Measurements from ENCODE around the gene GOLGA8N.
"Not testable (repeated sequence)": the region's sequence is repeated elsewhere in the genome, so short reads cannot be mapped to it uniquely, and the experiment has no call there.

The GOLGA8N gene

DNA sequence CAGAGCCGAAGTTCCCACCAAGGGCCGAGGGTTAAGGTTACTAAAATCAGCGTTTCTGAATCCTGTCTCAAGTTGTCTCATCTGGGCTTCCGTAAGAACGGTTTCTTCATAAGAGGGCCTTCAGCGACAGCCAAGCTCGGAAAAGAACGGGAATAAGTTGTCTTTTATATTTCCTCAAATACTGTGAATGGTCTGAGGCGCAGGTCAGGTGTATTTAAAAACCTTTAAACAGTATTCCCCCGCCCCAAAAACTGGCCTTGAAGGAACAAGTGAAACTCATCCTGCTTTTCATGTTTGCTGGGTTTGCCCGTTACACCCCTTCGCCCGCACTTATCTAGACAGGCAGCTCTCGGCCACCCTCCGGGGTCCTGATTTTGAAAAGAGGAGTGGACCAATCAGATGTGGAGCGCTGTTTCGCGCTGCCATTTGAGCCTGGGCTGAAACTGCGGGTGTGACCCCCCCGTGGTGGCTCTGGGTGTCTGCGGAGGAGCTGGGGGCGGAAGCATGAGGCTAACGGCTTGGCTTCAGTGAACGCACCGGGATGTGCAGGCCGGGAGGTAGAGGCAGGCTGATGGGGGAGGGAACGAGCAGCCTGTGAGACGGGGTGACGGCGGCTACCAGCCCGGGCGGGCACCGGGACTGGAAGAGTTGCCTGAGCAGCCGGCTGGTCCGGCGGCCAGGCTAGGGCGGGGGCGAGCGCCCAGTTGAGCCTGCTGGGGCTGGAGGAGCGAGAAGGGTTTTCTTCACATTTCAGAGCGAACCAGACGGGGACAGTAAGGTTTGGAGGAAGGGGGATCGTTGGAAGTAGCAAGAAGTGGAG is 22.0 kb downstream of the GOLGA8N start, which contains the start of gene ARHGAP11A:
Gene ARHGAP11A, plus strand, starts transcription at position 454 of the 820 bp plus-strand sequence. CDS start 708 bp downstream, outside the sequence.
- Histone ChIP-seq H3K4me3 (ENCODE audit: insufficient read depth, low read depth, low read length, poor library complexity, severe bottlenecking) (peak within 1 kb of the TSS; percentile 81), H3K27ac (ENCODE audit: insufficient read depth, low read length, poor library complexity, severe bottlenecking) (peak within 1 kb of the TSS; percentile 73)
- not testable (repeated sequence) for H3K27me3 ChIP-seq (replicated peaks; ENCODE audit: control insufficient read depth, insufficient read depth, low read length, poor library complexity, severe bottlenecking); H3K36me3 ChIP-seq (ENCODE audit: control insufficient read depth, insufficient read depth, low read length); H3K4me1 ChIP-seq (ENCODE audit: control insufficient read depth, insufficient read depth, low read length, poor library complexity, severe bottlenecking); H3K9me3 ChIP-seq (ENCODE audit: control insufficient read depth, low read length)
- peak; percentile 61 to 80 (median 74) for DNase-seq

DNA sequence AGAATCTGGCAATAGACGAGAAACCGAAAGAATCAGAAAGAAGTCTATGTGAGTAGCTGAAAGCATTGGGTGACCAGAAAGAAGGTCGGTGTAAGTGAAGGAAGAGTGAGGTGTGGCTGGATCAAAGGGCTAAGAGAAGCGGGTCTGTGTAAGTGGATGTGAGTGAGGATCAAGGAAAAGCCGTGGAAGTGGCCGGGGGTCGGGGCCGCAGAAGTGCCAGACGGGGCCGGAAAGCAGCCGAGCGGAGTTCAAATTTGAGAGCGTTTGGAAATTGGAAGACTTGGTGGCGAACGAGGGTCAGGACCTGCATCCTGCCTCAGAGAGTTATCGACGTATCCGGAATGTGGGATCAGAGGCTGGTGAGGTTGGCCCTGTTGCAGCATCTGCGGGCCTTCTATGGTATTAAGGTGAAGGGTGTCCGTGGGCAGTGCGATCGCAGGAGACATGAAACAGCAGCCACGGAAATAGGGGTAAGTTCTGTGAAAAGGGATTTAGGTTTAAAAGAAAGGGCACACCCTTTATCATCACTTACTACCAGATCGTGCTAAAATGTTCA is 22.7 kb downstream of the GOLGA8N start:
- DNase-seq; H3K4me1 ChIP-seq (ENCODE audit: control insufficient read depth, insufficient read depth, low read length, poor library complexity, severe bottlenecking); H3K27me3 ChIP-seq (replicated peaks; ENCODE audit: control insufficient read depth, insufficient read depth, low read length, poor library complexity, severe bottlenecking); H3K36me3 ChIP-seq (ENCODE audit: control insufficient read depth, insufficient read depth, low read length); H3K9me3 ChIP-seq (ENCODE audit: control insufficient read depth, low read length); H3K27ac ChIP-seq (ENCODE audit: insufficient read depth, low read length, poor library complexity, severe bottlenecking): not testable (repeated sequence)
- peak overlapping the region; percentile 81 for H3K4me3 ChIP-seq (ENCODE audit: insufficient read depth, low read depth, low read length, poor library complexity, severe bottlenecking)

DNA sequence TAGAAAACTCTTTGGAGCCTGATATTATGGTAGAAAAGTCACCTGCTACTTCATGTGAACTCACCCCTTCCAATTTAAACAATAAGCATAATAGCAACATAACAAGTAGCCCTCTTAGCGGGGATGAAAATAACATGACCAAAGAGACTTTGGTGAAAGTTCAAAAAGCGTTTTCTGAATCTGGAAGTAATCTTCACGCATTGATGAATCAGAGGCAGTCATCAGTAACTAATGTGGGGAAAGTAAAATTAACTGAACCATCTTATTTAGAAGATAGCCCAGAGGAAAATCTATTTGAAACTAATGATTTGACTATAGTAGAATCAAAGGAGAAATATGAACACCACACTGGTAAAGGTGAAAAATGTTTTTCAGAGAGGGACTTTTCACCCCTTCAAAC is 43.2 kb downstream of the GOLGA8N start:
- DNase-seq: no peak

DNA sequence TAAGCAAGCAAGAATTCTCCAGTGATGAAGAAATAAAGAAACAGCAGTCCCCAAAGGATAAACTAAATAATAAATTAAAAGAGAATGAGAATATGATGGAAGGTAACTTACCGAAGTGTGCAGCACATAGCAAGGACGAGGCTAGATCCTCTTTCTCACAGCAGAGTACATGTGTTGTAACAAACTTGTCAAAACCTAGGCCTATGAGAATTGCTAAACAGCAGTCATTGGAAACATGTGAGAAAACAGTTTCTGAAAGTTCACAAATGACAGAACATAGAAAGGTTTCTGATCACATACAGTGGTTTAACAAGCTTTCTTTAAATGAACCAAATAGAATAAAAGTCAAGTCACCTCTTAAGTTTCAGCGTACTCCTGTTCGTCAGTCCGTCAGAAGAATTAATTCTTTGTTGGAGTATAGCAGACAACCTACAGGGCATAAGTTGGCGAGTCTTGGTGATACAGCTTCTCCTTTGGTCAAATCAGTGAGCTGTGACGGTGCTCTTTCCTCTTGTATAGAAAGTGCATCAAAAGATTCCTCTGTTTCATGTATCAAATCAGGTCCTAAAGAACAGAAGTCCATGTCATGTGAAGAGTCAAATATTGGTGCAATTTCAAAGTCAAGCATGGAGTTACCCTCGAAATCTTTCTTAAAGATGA is 43.8 kb downstream of the GOLGA8N start:
- no peaks in the 10 kb centered on the region for H3K4me1 ChIP-seq (ENCODE audit: control insufficient read depth, insufficient read depth, low read length, poor library complexity, severe bottlenecking)
- no peak for DNase-seq
- no peaks in the 10 kb centered on the region for H3K9me3 ChIP-seq (ENCODE audit: control insufficient read depth, low read length)
- no peaks in the 10 kb centered on the region for H3K36me3 ChIP-seq (ENCODE audit: control insufficient read depth, insufficient read depth, low read length)
- H3K27me3 ChIP-seq (replicated peaks; ENCODE audit: control insufficient read depth, insufficient read depth, low read length, poor library complexity, severe bottlenecking): no peaks in the 10 kb centered on the region
- H3K27ac ChIP-seq (ENCODE audit: insufficient read depth, low read length, poor library complexity, severe bottlenecking): no peak overlapping the region
- H3K4me3 ChIP-seq (ENCODE audit: insufficient read depth, low read depth, low read length, poor library complexity, severe bottlenecking): no peak overlapping the region

More for the DNA sequence above, 43.2 kb downstream of the GOLGA8N start:
- Histone ChIP-seq H3K4me3 (ENCODE audit: insufficient read depth, low read depth, low read length, poor library complexity, severe bottlenecking) (no peak overlapping the region), H3K4me1 (ENCODE audit: control insufficient read depth, insufficient read depth, low read length, poor library complexity, severe bottlenecking) (no peaks in the 10 kb centered on the region), H3K36me3 (ENCODE audit: control insufficient read depth, insufficient read depth, low read length) (no peaks in the 10 kb centered on the region), H3K27ac (ENCODE audit: insufficient read depth, low read length, poor library complexity, severe bottlenecking) (no peak overlapping the region), H3K27me3 (replicated peaks; ENCODE audit: control insufficient read depth, insufficient read depth, low read length, poor library complexity, severe bottlenecking) (no peaks in the 10 kb centered on the region), H3K9me3 (ENCODE audit: control insufficient read depth, low read length) (no peaks in the 10 kb centered on the region)

DNA sequence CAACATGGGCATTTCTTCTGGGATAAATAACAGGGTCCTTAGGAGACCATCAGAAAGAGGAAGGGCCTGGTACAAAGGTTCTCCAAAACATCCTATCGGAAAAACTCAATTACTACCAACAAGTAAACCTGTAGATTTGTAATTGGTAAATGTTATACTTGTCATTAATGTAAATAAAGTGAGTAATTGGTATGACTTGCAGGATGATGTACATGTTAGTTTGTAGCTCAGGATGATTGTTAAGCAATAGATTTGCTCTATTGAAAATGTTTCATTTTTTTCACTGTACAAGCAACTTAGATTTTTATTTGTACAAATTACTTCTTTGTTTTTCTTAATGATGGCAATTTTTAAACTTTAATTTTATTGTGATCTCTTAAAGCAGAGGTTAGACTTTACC is 44.4 kb downstream of the GOLGA8N start:
- Histone ChIP-seq H3K9me3 (ENCODE audit: control insufficient read depth, low read length) (no peaks in the 10 kb centered on the region), H3K4me1 (ENCODE audit: control insufficient read depth, insufficient read depth, low read length, poor library complexity, severe bottlenecking) (no peaks in the 10 kb centered on the region)
- no peak for DNase-seq

DNA sequence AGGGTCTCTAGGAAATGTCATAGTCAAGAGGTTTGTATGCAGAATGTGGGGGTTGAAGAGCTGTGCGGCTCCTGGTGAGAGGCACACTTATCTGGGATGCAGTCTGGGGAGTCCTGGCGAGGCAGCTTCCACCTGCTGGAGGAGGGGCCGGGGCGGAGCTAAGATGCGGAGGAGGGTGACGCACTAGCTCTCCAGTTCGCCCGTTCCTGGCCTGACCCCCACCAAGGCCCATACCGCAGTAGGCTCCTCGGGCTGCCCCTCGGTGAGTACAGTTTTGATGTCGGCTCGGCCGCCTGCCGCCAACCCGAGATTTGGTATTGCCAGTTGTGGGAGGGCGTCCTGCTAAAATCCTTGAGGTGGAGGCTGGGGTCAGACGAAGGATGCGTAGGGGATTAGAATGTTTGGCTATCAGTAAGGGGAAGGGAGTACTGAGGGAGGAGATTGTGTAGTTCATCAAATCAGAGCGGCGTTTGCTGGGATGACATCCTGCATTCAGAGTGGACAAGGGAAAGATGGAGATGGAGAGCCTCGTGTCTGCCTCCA is 48.3 kb downstream of the GOLGA8N start, which contains the start of gene SCG5:
Gene SCG5, plus strand, starts transcription at position 194 of the 543 bp plus-strand sequence. CDS start 1,883 bp downstream, outside the sequence.
- Histone ChIP-seq H3K4me3 (ENCODE audit: insufficient read depth, low read depth, low read length, poor library complexity, severe bottlenecking) (no peak within 1 kb of the TSS), H3K9me3 (ENCODE audit: control insufficient read depth, low read length) (no peaks in the 10 kb centered on the region), H3K4me1 (ENCODE audit: control insufficient read depth, insufficient read depth, low read length, poor library complexity, severe bottlenecking) (no peaks in the 10 kb centered on the region), H3K27me3 (replicated peaks; ENCODE audit: control insufficient read depth, insufficient read depth, low read length, poor library complexity, severe bottlenecking) (no peaks in the 10 kb centered on the region), H3K27ac (ENCODE audit: insufficient read depth, low read length, poor library complexity, severe bottlenecking) (no peak within 1 kb of the TSS), H3K36me3 (ENCODE audit: control insufficient read depth, insufficient read depth, low read length) (no peaks in the 10 kb centered on the region)
- DNase-seq: no peak

More for the DNA sequence above, 44.4 kb downstream of the GOLGA8N start:
- H3K27ac ChIP-seq (ENCODE audit: insufficient read depth, low read length, poor library complexity, severe bottlenecking): no peak overlapping the region
- H3K4me3 ChIP-seq (ENCODE audit: insufficient read depth, low read depth, low read length, poor library complexity, severe bottlenecking): no peak overlapping the region
- no peaks in the 10 kb centered on the region for H3K36me3 ChIP-seq (ENCODE audit: control insufficient read depth, insufficient read depth, low read length)
- no peaks in the 10 kb centered on the region for H3K27me3 ChIP-seq (replicated peaks; ENCODE audit: control insufficient read depth, insufficient read depth, low read length, poor library complexity, severe bottlenecking)

DNA sequence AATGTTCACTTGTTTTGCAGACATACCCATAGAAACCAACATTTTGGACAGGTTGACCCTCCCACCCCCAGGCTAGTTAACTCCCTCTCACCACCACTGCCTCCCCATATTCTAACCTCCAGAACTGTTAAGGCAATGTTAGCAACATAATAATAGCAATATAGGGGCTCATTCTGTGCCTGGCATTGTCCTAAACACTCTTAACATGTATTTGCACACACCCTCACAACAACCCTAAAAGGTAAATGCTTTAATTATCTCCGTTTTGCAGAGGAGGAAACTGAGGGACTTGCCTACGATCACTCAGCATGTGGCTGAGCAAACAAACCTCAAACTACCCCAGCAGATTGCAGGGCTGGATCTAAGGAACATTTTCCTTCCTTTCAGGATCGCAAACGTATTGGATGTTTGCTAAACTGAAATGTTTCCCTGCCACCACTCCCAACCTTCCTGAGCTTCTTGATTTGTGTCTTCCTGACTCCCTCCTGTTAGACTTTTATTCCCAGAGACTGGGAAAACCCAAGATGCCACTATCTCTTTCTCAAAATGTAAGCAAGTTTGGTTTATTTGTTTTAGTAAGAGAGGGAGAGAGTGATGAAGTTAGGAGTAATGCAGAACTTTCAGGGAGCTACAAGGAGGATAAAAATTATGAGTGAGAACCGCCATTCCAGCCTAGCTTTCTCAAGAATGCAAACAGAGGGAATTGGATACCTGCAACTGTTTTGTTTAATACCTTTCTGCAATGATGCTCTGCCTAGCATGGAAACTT is 49.6 kb downstream of the GOLGA8N start:
- no peaks in the 10 kb centered on the region for H3K4me1 ChIP-seq (ENCODE audit: control insufficient read depth, insufficient read depth, low read length, poor library complexity, severe bottlenecking)
- no peaks in the 10 kb centered on the region for H3K9me3 ChIP-seq (ENCODE audit: control insufficient read depth, low read length)
- H3K27ac ChIP-seq (ENCODE audit: insufficient read depth, low read length, poor library complexity, severe bottlenecking): no peak overlapping the region
- no peaks in the 10 kb centered on the region for H3K36me3 ChIP-seq (ENCODE audit: control insufficient read depth, insufficient read depth, low read length)
- H3K4me3 ChIP-seq (ENCODE audit: insufficient read depth, low read depth, low read length, poor library complexity, severe bottlenecking): no peak overlapping the region
- H3K27me3 ChIP-seq (replicated peaks; ENCODE audit: control insufficient read depth, insufficient read depth, low read length, poor library complexity, severe bottlenecking): no peaks in the 10 kb centered on the region
- no peak for DNase-seq

DNA sequence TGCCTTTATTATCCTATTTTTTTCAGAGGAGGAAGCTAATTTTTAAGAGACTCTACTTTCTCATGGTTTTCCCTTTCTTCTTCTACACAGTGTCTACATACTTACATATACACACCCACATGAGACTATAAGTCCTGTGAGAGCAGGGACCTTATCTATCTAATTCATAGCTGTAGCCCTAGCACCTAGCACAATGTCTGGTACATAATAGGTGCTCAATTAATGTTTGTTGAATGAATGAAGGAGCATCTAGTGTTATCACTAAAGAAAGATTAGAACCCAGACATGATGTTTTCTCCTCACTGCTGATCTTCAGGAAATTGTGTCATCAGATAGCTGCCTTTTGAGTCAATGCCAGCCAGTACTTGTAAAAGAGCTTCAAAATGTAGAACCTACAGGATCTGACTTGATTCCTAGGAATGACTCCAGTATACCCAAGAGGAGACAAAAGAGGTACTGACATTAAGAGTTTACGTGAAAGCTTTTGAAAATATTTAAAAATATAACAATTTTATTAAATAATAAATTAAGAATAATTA is 50.7 kb downstream of the GOLGA8N start:
- Histone ChIP-seq H3K36me3 (ENCODE audit: control insufficient read depth, insufficient read depth, low read length) (no peaks in the 10 kb centered on the region), H3K27me3 (replicated peaks; ENCODE audit: control insufficient read depth, insufficient read depth, low read length, poor library complexity, severe bottlenecking) (no peaks in the 10 kb centered on the region), H3K4me1 (ENCODE audit: control insufficient read depth, insufficient read depth, low read length, poor library complexity, severe bottlenecking) (no peaks in the 10 kb centered on the region), H3K9me3 (ENCODE audit: control insufficient read depth, low read length) (no peaks in the 10 kb centered on the region), H3K4me3 (ENCODE audit: insufficient read depth, low read depth, low read length, poor library complexity, severe bottlenecking) (no peak overlapping the region), H3K27ac (ENCODE audit: insufficient read depth, low read length, poor library complexity, severe bottlenecking) (no peak overlapping the region)
- DNase-seq: no peak

DNA sequence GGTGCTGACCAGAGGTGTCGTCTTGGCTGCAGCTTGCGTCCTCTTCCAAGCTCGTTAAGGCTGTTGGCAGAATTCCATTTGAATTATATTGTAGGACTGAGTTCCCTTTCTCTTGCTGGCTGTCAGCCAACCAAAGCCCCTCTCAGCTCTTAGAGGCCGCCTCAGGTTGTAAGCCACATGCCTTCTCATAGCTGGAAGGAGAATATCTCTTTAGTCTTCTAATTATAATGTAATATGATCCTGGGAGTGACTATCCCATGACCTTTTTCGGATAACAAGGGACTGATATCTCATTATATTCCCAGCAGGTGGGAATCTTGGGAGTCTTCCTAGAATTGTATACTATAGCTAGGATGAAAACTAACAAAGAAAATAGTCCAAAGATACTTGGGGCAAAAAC is 53.0 kb downstream of the GOLGA8N start:
- no peaks in the 10 kb centered on the region for H3K4me1 ChIP-seq (ENCODE audit: control insufficient read depth, insufficient read depth, low read length, poor library complexity, severe bottlenecking)
- no peaks in the 10 kb centered on the region for H3K9me3 ChIP-seq (ENCODE audit: control insufficient read depth, low read length)
- H3K4me3 ChIP-seq (ENCODE audit: insufficient read depth, low read depth, low read length, poor library complexity, severe bottlenecking): no peak overlapping the region
- H3K27ac ChIP-seq (ENCODE audit: insufficient read depth, low read length, poor library complexity, severe bottlenecking): no peak overlapping the region
- no peaks in the 10 kb centered on the region for H3K27me3 ChIP-seq (replicated peaks; ENCODE audit: control insufficient read depth, insufficient read depth, low read length, poor library complexity, severe bottlenecking)
- H3K36me3 ChIP-seq (ENCODE audit: control insufficient read depth, insufficient read depth, low read length): no peaks in the 10 kb centered on the region
- DNase-seq: no peak
